DND-41 (cell line): Measurements from ENCODE around the gene KCNG4.

ENCODE experiments used
- EZH2 ChIP-seq: IDR thresholded peaks from 3 replicates; pipeline ENCODE4 v1.6.1; 2012; ENCODE audit warnings: borderline replicate concordance, low read depth, mild to moderate bottlenecking, moderate library complexity, low read length, inconsistent platforms; ENCODE audit not compliant: severe bottlenecking
- TF ChIP-seq, protein P1 (sequence below): IDR thresholded peaks from 2 replicates; pipeline ENCODE4 v1.5.1; 2012; ENCODE audit warnings: borderline replicate concordance, low read length, moderate library complexity, mild to moderate bottlenecking; ENCODE audit not compliant: poor library complexity, severe bottlenecking; ENCODE audit errors: extremely low read depth

DNA sequence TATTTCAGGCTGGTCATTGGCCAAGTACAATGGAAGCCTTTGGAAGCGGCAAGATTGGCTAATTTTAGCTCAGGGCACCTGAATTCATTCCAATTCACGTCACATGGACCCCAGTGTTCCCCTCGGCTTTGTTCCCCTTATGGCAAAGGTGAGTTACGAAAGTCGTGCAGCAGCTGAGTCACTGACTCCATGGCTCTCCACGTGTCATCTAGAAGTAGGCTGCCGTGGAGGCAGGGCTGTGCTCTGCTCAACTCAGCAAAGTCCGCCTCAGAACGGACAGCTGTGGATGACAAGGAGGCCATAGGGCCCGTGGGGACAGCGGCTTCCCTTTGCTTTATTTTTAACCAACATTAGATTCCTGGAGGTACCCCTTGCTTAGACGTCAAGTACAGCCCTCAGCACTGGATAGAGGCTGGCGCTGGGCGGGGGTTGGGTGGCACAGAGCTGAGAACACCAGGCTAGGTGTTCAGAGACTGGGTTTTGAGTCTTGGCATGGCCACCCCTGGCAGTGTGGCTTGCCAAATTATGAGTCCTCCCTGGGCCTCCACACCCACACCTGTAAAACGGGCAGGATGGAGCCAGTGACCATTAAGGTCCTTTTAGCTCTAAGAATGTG is 25.3 kb downstream of the KCNG4 start:
- TF ChIP-seq EZH2 = no peak
- TF ChIP-seq, protein P1, sequence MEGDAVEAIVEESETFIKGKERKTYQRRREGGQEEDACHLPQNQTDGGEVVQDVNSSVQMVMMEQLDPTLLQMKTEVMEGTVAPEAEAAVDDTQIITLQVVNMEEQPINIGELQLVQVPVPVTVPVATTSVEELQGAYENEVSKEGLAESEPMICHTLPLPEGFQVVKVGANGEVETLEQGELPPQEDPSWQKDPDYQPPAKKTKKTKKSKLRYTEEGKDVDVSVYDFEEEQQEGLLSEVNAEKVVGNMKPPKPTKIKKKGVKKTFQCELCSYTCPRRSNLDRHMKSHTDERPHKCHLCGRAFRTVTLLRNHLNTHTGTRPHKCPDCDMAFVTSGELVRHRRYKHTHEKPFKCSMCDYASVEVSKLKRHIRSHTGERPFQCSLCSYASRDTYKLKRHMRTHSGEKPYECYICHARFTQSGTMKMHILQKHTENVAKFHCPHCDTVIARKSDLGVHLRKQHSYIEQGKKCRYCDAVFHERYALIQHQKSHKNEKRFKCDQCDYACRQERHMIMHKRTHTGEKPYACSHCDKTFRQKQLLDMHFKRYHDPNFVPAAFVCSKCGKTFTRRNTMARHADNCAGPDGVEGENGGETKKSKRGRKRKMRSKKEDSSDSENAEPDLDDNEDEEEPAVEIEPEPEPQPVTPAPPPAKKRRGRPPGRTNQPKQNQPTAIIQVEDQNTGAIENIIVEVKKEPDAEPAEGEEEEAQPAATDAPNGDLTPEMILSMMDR = no peak
